KMS-11 (cell line): ENCODE results near the gene MDFIC.

ENCODE experiments used
- H2AFZ ChIP-seq: fragments of 200-600 bp; sonication (generic); 2 replicates; pipeline ENCODE4 v1.6.1; 2016; ENCODE audit warnings: antibody characterized with exemption, mixed run types, low read depth
- H3K27ac ChIP-seq: fragments of 200-600 bp; sonication (generic); 2 replicates; pipeline ENCODE4 v1.6.1; 2016; ENCODE audit warnings: mild to moderate bottlenecking, mixed run types
- H3K27me3 ChIP-seq: fragments of 200-600 bp; sonication (generic); 2 replicates; pipeline ENCODE4 v1.6.1; 2017; ENCODE audit warnings: mild to moderate bottlenecking, low read depth, mixed run types, moderate library complexity; ENCODE audit not compliant: insufficient read depth
- H3K36me3 ChIP-seq: fragments of 200-600 bp; sonication (generic); 2 replicates; pipeline ENCODE4 v1.6.1; 2017; ENCODE audit warnings: mild to moderate bottlenecking, mixed run types; ENCODE audit not compliant: insufficient read depth
- H3K4me1 ChIP-seq: fragments of 200-600 bp; sonication (generic); 2 replicates; pipeline ENCODE4 v1.6.1; 2016; ENCODE audit warnings: mild to moderate bottlenecking, low read depth, mixed run types; ENCODE audit not compliant: poor library complexity, severe bottlenecking
- H3K4me2 ChIP-seq: fragments of 200-600 bp; sonication (generic); 2 replicates; pipeline ENCODE4 v1.7.0; 2016; ENCODE audit warnings: mild to moderate bottlenecking, mixed run types
- H3K4me3 ChIP-seq: fragments of 200-600 bp; sonication (generic); IDR thresholded peaks from 2 replicates; pipeline ENCODE4 v1.6.1; 2017; ENCODE audit warnings: low read depth, low read length, mixed read lengths; ENCODE audit not compliant: insufficient read depth
- H3K79me2 ChIP-seq: fragments of 200-600 bp; sonication (generic); 2 replicates; pipeline ENCODE4 v1.6.1; 2016; ENCODE audit warnings: low read depth, mixed run types; ENCODE audit not compliant: insufficient read depth
- H3K9ac ChIP-seq: fragments of 200-600 bp; sonication (generic); 2 replicates; pipeline ENCODE4 v1.6.1; 2016; ENCODE audit warnings: mild to moderate bottlenecking, mixed run types
- H4K20me1 ChIP-seq: fragments of 200-600 bp; sonication (generic); 2 replicates; pipeline ENCODE4 v1.6.1; 2016; ENCODE audit warnings: mild to moderate bottlenecking, mixed run types; ENCODE audit not compliant: insufficient read depth
- CTCF ChIP-seq: fragments of 200-600 bp; sonication (generic); conservative IDR thresholded peaks from 2 replicates; pipeline ENCODE4 v1.6.1; 2017; ENCODE audit warnings: low read depth, mild to moderate bottlenecking, antibody characterized with exemption, low read length, moderate library complexity, mixed read lengths

The MDFIC gene

GRCh38 chr7:115056019-115056418, 134.1 kb downstream of the MDFIC start:
- Histone ChIP-seq H4K20me1 (no peaks in the 10 kb centered on the region), H3K4me2 (no peak overlapping the region), H3K4me3 (no peak overlapping the region), H3K27ac (no peak overlapping the region), H3K79me2 (no peaks in the 10 kb centered on the region), H3K36me3 (no peaks in the 10 kb centered on the region), H3K9ac (no peak overlapping the region), H3K27me3 (no peaks in the 10 kb centered on the region), H2AFZ (no peak overlapping the region), H3K4me1 (no peaks in the 10 kb centered on the region)
- no peak for TF ChIP-seq CTCF

GRCh38 chr7:115058726-115059125, 136.8 kb downstream of the MDFIC start:
- Histone ChIP-seq H3K36me3 (no peaks in the 10 kb centered on the region), H3K79me2 (no peaks in the 10 kb centered on the region), H3K4me2 (no peak overlapping the region), H3K4me3 (no peak overlapping the region), H3K27me3 (no peaks in the 10 kb centered on the region), H3K9ac (no peak overlapping the region), H3K27ac (no peak overlapping the region), H2AFZ (no peak overlapping the region), H4K20me1 (no peaks in the 10 kb centered on the region), H3K4me1 (no peaks in the 10 kb centered on the region)
- TF ChIP-seq CTCF: no peak

DNA sequence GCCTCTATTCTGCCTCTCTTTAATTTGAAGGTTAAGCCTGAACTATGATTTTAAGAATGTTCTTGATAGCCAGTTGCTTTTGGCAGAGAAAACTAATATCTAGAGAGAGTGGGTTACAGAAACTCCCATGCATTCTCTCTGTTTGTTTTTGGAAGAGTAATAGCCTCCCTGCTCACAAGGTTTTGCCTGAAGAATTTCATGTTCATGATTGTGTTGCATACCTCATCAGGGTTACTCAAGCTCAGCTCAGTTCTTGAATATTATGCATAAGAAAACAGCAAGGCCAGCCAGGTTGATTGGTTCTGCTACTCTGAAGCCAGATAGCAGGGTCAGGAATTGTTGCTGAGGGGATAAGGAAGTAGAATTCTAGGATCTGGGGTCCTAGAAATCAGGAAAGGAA, 137.4 kb downstream of the MDFIC start:
- Histone ChIP-seq H3K9ac (no peak overlapping the region), H3K36me3 (no peaks in the 10 kb centered on the region), H3K4me3 (no peak overlapping the region), H3K27me3 (no peaks in the 10 kb centered on the region), H3K27ac (no peak overlapping the region), H3K4me1 (no peaks in the 10 kb centered on the region), H2AFZ (no peak overlapping the region), H3K4me2 (no peak overlapping the region), H4K20me1 (no peaks in the 10 kb centered on the region), H3K79me2 (no peaks in the 10 kb centered on the region)
- no peak for TF ChIP-seq CTCF

DNA sequence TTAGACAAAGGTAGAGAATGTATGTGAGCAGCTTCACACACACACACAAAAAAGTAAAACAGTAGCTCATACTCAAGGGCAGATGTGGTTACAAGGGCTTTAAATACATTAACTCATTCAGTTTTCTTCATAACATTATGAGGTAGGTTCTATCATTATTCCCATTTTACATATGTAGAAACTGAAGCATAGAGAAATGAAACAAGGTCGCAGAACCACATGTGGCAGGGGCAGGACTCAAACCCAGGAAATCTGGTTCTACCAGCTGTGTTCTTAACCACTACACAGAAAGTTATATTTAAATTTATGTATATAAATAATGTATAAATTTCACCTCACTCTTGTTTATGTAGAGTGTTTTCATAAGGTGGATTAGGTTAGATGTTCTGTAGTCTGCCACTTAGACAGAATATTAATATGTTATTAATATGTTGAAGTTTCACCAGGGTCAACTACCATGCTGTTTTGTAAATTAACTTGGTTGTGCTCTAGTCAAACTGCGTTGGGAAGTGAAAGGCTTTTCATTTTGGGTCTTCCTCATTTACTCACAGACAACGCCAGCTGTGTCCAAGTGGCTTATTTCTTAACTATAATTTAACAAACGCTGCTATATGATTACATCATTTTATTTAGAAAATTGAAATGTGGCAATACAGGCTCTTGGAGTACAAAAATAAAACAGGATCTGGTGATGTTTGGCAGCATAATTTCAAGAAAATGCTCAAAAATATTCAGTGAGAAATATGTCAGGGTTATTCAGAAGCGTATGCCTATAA, 138.4 kb downstream of the MDFIC start:
- Histone ChIP-seq H3K27ac (no peak overlapping the region), H3K79me2 (no peaks in the 10 kb centered on the region), H3K4me1 (no peaks in the 10 kb centered on the region), H4K20me1 (no peaks in the 10 kb centered on the region), H3K27me3 (no peaks in the 10 kb centered on the region), H2AFZ (no peak overlapping the region), H3K36me3 (no peaks in the 10 kb centered on the region), H3K4me3 (no peak overlapping the region), H3K4me2 (no peak overlapping the region), H3K9ac (no peak overlapping the region)
- TF ChIP-seq CTCF: no peak
